Measurements from ENCODE around the gene PRSS3. TPM values are rescaled to one million over a fixed set of nuclear protein-coding genes. Genes with fewer than 3 reads are reported as not detected.
"Not testable (repeated sequence)": the region's sequence is repeated elsewhere in the genome, so short reads cannot be mapped to it uniquely, and the experiment has no call there.

PRSS3 gene
- total RNA-seq, 1 donor from 2014 or later: not detected

DNA sequence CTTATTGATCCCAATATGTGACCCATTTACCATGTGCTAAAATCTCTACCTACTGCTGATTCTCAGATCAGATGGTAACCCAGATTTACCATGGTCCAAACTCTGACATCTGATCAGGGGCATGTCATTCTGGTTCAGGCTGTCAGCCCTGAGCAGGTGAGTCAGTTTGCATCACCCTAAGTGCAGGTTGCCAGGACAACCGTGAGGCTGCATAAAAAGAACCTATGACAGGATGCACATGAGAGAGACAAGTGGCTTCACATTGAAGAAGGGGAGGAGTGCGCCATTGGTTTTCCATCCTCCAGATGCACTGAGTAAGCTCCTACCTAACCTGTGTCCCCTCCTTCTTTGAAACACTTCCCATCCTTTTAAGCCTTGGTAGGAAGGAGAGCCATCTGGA is 801 bp upstream of the PRSS3 start:
- peaks cover 21% of the 10 kb centered on the region for H3K27me3 Mint-ChIP-seq (ENCODE audit: low read depth)
- no peaks in the 10 kb centered on the region for H3K36me3 Mint-ChIP-seq (ENCODE audit: low read depth)
- H3K4me1 Mint-ChIP-seq (ENCODE audit: low read depth): peaks cover 3% of the 10 kb centered on the region
- no peak overlapping the region for H3K4me3 Mint-ChIP-seq (ENCODE audit: unreplicated experiment)
- H3K27ac Mint-ChIP-seq (ENCODE audit: unreplicated experiment): no peak overlapping the region
- DNase-seq (ENCODE audit: low spot score): no peak
- no peaks in the 10 kb centered on the region for H3K9me3 Mint-ChIP-seq (ENCODE audit: low read depth)
- TF ChIP-seq, protein P1, sequence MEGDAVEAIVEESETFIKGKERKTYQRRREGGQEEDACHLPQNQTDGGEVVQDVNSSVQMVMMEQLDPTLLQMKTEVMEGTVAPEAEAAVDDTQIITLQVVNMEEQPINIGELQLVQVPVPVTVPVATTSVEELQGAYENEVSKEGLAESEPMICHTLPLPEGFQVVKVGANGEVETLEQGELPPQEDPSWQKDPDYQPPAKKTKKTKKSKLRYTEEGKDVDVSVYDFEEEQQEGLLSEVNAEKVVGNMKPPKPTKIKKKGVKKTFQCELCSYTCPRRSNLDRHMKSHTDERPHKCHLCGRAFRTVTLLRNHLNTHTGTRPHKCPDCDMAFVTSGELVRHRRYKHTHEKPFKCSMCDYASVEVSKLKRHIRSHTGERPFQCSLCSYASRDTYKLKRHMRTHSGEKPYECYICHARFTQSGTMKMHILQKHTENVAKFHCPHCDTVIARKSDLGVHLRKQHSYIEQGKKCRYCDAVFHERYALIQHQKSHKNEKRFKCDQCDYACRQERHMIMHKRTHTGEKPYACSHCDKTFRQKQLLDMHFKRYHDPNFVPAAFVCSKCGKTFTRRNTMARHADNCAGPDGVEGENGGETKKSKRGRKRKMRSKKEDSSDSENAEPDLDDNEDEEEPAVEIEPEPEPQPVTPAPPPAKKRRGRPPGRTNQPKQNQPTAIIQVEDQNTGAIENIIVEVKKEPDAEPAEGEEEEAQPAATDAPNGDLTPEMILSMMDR (IDR thresholded peaks at IDR 0.05): no peak

DNA sequence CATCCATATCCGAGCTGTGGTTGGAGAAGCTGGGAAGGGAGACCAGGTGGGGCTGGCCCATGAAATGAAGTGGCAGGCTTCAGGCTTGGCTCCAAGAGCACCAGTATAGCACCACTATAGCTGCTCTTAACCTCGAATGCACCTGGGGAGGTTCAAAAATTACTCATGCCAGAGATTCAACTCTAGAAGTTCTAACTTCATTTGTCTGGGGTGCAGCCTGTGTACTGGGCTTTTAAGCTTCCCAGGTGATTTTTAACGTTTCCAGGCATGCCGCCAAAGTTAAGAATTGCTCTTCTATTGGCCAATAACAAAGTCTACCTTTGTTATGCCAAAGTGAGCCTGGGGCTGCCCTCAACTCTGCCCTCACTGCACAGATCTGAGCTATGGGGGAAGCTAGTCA is 458 bp downstream of the PRSS3 start:
- no peaks in the 10 kb centered on the region for H3K9me3 Mint-ChIP-seq (ENCODE audit: low read depth)
- peaks cover 25% of the 10 kb centered on the region for H3K27me3 Mint-ChIP-seq (ENCODE audit: low read depth)
- no peaks in the 10 kb centered on the region for H3K36me3 Mint-ChIP-seq (ENCODE audit: low read depth)
- peaks cover 3% of the 10 kb centered on the region for H3K4me1 Mint-ChIP-seq (ENCODE audit: low read depth)
- no peak overlapping the region for H3K4me3 Mint-ChIP-seq (ENCODE audit: unreplicated experiment)
- DNase-seq (ENCODE audit: low spot score): no peak
- TF ChIP-seq, protein P1 (IDR thresholded peaks at IDR 0.05): no peak
- H3K27ac Mint-ChIP-seq (ENCODE audit: unreplicated experiment): no peak overlapping the region

DNA sequence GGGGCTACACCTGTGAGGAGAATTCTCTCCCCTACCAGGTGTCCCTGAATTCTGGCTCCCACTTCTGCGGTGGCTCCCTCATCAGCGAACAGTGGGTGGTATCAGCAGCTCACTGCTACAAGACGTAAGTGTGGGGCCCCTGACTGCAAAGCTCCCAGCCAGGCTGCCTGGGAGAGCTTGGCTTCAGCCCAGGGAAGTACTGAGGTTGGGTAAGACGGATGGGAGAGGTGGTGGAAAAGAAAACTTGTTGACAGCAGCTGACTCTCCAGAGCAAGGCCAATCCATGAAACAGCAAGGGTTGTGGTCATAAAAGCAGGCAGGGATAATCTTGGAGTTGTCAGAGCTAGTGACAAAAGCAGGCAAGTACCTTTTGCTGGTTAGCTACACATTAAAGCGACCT is 1.3 kb downstream of the PRSS3 start:
- H3K9me3 Mint-ChIP-seq (ENCODE audit: low read depth); H3K4me1 Mint-ChIP-seq (ENCODE audit: low read depth); H3K27ac Mint-ChIP-seq (ENCODE audit: unreplicated experiment); H3K36me3 Mint-ChIP-seq (ENCODE audit: low read depth); DNase-seq (ENCODE audit: low spot score); H3K4me3 Mint-ChIP-seq (ENCODE audit: unreplicated experiment): not testable (repeated sequence)
- peaks cover 25% of the 10 kb centered on the region for H3K27me3 Mint-ChIP-seq (ENCODE audit: low read depth)

DNA sequence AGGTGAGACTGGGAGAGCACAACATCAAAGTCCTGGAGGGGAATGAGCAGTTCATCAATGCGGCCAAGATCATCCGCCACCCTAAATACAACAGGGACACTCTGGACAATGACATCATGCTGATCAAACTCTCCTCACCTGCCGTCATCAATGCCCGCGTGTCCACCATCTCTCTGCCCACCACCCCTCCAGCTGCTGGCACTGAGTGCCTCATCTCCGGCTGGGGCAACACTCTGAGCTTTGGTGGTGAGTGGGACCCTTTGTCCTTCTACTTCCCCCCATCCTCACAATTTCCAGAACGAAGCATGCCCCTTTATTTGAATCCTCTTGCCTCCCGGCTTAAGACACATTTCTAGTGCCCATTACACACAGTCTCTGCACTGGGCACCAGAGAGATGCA is 2.5 kb downstream of the PRSS3 start:
- no peak for DNase-seq (ENCODE audit: low spot score)
- peaks cover 25% of the 10 kb centered on the region for H3K27me3 Mint-ChIP-seq (ENCODE audit: low read depth)
- H3K4me1 Mint-ChIP-seq (ENCODE audit: low read depth): no peaks in the 10 kb centered on the region
- H3K27ac Mint-ChIP-seq (ENCODE audit: unreplicated experiment): no peak overlapping the region
- no peak overlapping the region for H3K4me3 Mint-ChIP-seq (ENCODE audit: unreplicated experiment)
- no peaks in the 10 kb centered on the region for H3K36me3 Mint-ChIP-seq (ENCODE audit: low read depth)
- H3K9me3 Mint-ChIP-seq (ENCODE audit: low read depth): peaks cover 3% of the 10 kb centered on the region
- TF ChIP-seq, protein P1 (IDR thresholded peaks at IDR 0.05): no peak

DNA sequence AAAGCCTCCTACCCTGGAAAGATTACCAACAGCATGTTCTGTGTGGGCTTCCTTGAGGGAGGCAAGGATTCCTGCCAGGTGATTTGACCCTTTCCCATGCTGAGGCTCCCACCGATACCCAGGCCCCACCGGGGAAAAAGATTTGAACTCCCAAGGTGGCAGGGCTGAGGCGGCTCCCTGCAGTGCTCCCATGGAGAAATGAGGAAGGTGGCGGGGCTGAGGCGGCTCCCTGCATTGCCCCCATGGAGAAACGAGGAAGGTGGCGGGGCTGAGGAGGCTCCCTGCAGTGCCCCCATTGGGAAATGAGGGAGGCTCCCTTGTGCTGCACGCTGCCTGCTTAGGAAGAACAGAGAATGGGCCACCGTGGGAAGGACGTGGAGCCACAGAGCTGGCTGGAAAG is 3.2 kb downstream of the PRSS3 start:
- Mint-ChIP-seq H3K36me3 (ENCODE audit: low read depth) (no peaks in the 10 kb centered on the region), H3K9me3 (ENCODE audit: low read depth) (peaks cover 3% of the 10 kb centered on the region), H3K27me3 (ENCODE audit: low read depth) (peaks cover 25% of the 10 kb centered on the region), H3K4me3 (ENCODE audit: unreplicated experiment) (no peak overlapping the region), H3K4me1 (ENCODE audit: low read depth) (no peaks in the 10 kb centered on the region), H3K27ac (ENCODE audit: unreplicated experiment) (no peak overlapping the region)
- TF ChIP-seq, protein P1 (IDR thresholded peaks at IDR 0.05): no peak
- DNase-seq (ENCODE audit: low spot score): no peak

DNA sequence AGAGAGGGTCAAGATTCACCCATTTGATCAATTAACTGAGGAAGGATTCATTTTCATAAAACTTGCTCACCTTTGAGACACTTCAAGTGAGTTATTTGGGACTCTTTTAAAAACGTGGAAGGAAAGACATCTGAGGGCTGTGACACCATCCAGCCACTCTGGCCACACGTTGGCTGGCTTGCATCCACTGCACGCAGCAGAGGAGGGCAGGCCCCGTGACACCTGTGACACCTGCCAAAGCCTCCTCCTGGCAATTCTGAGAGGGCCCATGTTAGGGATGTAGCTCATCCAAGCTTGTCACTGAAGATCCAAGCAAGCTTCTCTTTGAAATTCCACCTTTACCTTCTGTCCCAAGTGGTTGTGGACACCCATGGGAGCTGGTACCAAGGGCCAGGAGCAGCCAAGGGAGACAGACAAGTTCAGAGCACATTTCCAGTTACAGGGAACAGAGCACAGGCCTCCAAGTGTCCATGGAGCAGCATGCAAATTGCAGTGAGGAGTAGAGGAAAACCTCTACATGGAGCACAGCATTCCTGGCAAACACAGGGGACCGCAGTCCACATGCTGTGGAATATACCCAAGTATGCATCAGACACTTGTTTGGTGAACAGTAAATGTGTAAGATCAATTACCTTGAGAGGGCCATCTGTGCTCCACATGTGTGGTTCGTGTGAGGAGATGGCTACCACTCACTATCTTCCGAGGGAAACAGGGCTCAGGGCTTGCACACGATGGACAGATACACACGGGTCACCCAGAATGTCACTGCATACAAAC is 4.8 kb downstream of the PRSS3 start:
- Mint-ChIP-seq H3K27ac (ENCODE audit: unreplicated experiment) (no peak overlapping the region), H3K4me1 (ENCODE audit: low read depth) (no peaks in the 10 kb centered on the region), H3K4me3 (ENCODE audit: unreplicated experiment) (no peak overlapping the region), H3K9me3 (ENCODE audit: low read depth) (peaks cover 3% of the 10 kb centered on the region), H3K27me3 (ENCODE audit: low read depth) (peaks cover 25% of the 10 kb centered on the region), H3K36me3 (ENCODE audit: low read depth) (no peaks in the 10 kb centered on the region)
- no peak for DNase-seq (ENCODE audit: low spot score)
- TF ChIP-seq, protein P1 (IDR thresholded peaks at IDR 0.05): no peak

Measured in chondrocyte (in vitro differentiated cells).